Naive thymus-derived CD4-positive, alpha-beta T cell (primary cell): Measurements from ENCODE around the gene DLL1. TPM values are rescaled to one million over a fixed set of nuclear protein-coding genes. Genes with fewer than 3 reads are reported as not detected.
A peak's percentile ranks its signal among the peaks of the same experiment; 100 is the strongest.

ENCODE experiments used
- ATAC-seq: fragments of 150-1000 bp; cut with Tn5 transposase; 2 replicates; pipeline ENCODE4 v1.10.0; 2021; ENCODE audit warnings: mild to moderate bottlenecking, moderate library complexity
- CTCF ChIA-PET: fragments of 350-600 bp; sonication (Branson Sonifier 250); formaldehyde crosslinking; loops from one replicate; lab custom pipeline; 2021; ENCODE audit warnings: antibody characterized with exemption; lab: Charles Lee
- POLR2A ChIA-PET: fragments of 350-600 bp; sonication (Branson Sonifier 250); formaldehyde crosslinking; loops from one replicate; lab custom pipeline; 2021; ENCODE audit warnings: antibody characterized with exemption, inconsistent platforms; lab: Charles Lee
- DNase-seq, 9 donors: peaks; one replicate each; pipeline versions ENCODE4 v3.0.0 to v3.0.0-alpha.2; 2020 to 2022; ENCODE audit warnings: mixed read lengths in 1 of 9
- H3K27ac ChIP-seq: one replicate; pipeline ENCODE4 v1.7.0; 2013; ENCODE audit warnings: mild to moderate bottlenecking, low read depth, low read length, moderate library complexity
- H3K27me3 ChIP-seq, 2 donors: one replicate each; pipeline ENCODE4 v1.7.0; 2013; ENCODE audit warnings: low read length in 2 of 2, mild to moderate bottlenecking in 2 of 2, moderate library complexity in 2 of 2; ENCODE audit not compliant: control insufficient read depth in 2 of 2, insufficient read depth in 2 of 2
- H3K36me3 ChIP-seq, 3 experiments: 1 replicate in 2 of 3; 2 replicates in 1 of 3; pipeline ENCODE4 v1.7.0; 2013; ENCODE audit warnings: low read length in 3 of 3, mild to moderate bottlenecking in 3 of 3, moderate library complexity in 1 of 3; ENCODE audit not compliant: insufficient read depth in 3 of 3, control insufficient read depth in 2 of 3
- H3K4me1 ChIP-seq, 2 donors: one replicate each; pipeline ENCODE4 v1.7.0; 2013; ENCODE audit warnings: low read length in 2 of 2, mild to moderate bottlenecking in 2 of 2, moderate library complexity in 1 of 2; ENCODE audit not compliant: control insufficient read depth in 2 of 2, insufficient read depth in 2 of 2
- H3K4me3 ChIP-seq: 2 replicates; pipeline ENCODE4 v1.7.0; 2013; ENCODE audit warnings: mild to moderate bottlenecking, low read length
- H3K9me3 ChIP-seq, 3 experiments: 1 replicate in 2 of 3; 2 replicates in 1 of 3; pipeline ENCODE4 v1.7.0; 2013; ENCODE audit warnings: low read length in 3 of 3; ENCODE audit not compliant: control insufficient read depth in 2 of 3
- H3K27ac Mint-ChIP-seq, 9 donors: one replicate each; pipeline ENCODE4 v1.8.0; 2020 to 2022; ENCODE audit warnings: mixed read lengths in 9 of 9, mild to moderate bottlenecking in 8 of 9, moderate library complexity in 5 of 9, inconsistent platforms in 2 of 9
- H3K27me3 Mint-ChIP-seq, 5 donors: one replicate each; pipeline ENCODE4 v1.8.0; 2021 to 2022; ENCODE audit warnings: mixed read lengths in 5 of 5, mild to moderate bottlenecking in 1 of 5
- H3K36me3 Mint-ChIP-seq, 5 donors: one replicate each; pipeline ENCODE4 v1.8.0; 2020 to 2022; ENCODE audit warnings: mixed read lengths in 5 of 5, mild to moderate bottlenecking in 3 of 5, inconsistent platforms in 1 of 5
- H3K4me1 Mint-ChIP-seq, 7 donors: one replicate each; pipeline ENCODE4 v1.8.0; 2020 to 2022; ENCODE audit warnings: mixed read lengths in 7 of 7, mild to moderate bottlenecking in 3 of 7, inconsistent platforms in 1 of 7
- H3K4me3 Mint-ChIP-seq, 10 donors: one replicate each; pipeline ENCODE4 v1.8.0; 2020 to 2022; ENCODE audit warnings: mild to moderate bottlenecking in 10 of 10, mixed read lengths in 10 of 10, moderate library complexity in 6 of 10, inconsistent platforms in 2 of 10
- H3K9me3 Mint-ChIP-seq, 11 donors: one replicate each; pipeline ENCODE4 v1.8.0; 2020 to 2022; ENCODE audit warnings: mixed read lengths in 11 of 11, mild to moderate bottlenecking in 4 of 11, inconsistent platforms in 1 of 11, moderate library complexity in 1 of 11
- intact Hi-C, 2 donors: fragments of 100-400 bp; cut with micrococcal nuclease; formaldehyde crosslinking; loops; one replicate each; pipeline ENCODE4 v1.15.1; 2023
- polyA plus RNA-seq, 2 donors: library from polyadenylated mRNA; unstranded; fragments of 300-500 nt; fragmentation: Illumina TruSeq; gene quantifications; one replicate each; pipeline ENCODE4 v1.2.3, GENCODE V29; 2021
- total RNA-seq, 6 experiments: library from RNA in 5 of 6; stranded (reverse) in 5 of 6; gene quantifications; 1 replicate in 5 of 6; 2 replicates in 1 of 6; pipeline ENCODE4 v1.2.3 and lab custom pipeline; 2021 to 2026

The DLL1 gene
- total and polyA plus RNA-seq, 7 experiments from 2014 or later, result 0.19 to 12.9 (median 3.3) TPM

GRCh38 chr6:170314983-170315382 lies 24.1 kb upstream of the DLL1 start:
- no peaks in the 10 kb centered on the region for H3K27me3 Mint-ChIP-seq
- no peak overlapping the region for H3K4me3 Mint-ChIP-seq
- ATAC-seq (no peak), DNase-seq (no peak)
- H3K4me3 ChIP-seq, result no peak overlapping the region
- H3K36me3 ChIP-seq, result peaks cover 0 to 33% (median 4%) of the 10 kb centered on the region in 3 experiments
- no peaks in the 10 kb centered on the region for H3K27me3 ChIP-seq
- no peaks in the 10 kb centered on the region for H3K9me3 ChIP-seq
- no peaks in the 10 kb centered on the region for H3K9me3 Mint-ChIP-seq
- H3K4me1 ChIP-seq, result peaks cover 5 to 23% of the 10 kb centered on the region in 2 donors
- ChIA-PET CTCF (no interaction called here), POLR2A (no interaction called here)
- H3K27ac Mint-ChIP-seq, result no peak overlapping the region
- H3K36me3 Mint-ChIP-seq, result peaks cover 0 to 41% (median 21%) of the 10 kb centered on the region in 5 donors
- intact Hi-C loops, result loop anchor here in 1 of 2 donors (10.0 kb wide), 1 partner anchor 60 kb away; no protein-coding TSS in a partner anchor
- no peak overlapping the region for H3K27ac ChIP-seq
- H3K4me1 Mint-ChIP-seq, result peaks cover 28 to 85% (median 75%) of the 10 kb centered on the region in 7 donors

GRCh38 chr6:170313716-170314295 lies 22.9 kb upstream of the DLL1 start:
- Mint-ChIP-seq H3K9me3 (no peaks in the 10 kb centered on the region), H3K27ac (peak overlapping the region in 2 of 9 donors; percentile 9 to 52), H3K4me1 (peaks cover 31 to 82% (median 78%) of the 10 kb centered on the region in 7 donors), H3K36me3 (peaks cover 0 to 29% (median 13%) of the 10 kb centered on the region in 5 donors), H3K4me3 (peak overlapping the region in 1 of 10 donors; percentile 16), H3K27me3 (no peaks in the 10 kb centered on the region)
- DNase-seq (no peak), ATAC-seq (no peak)
- Histone ChIP-seq H3K4me1 (peaks cover 11 to 27% of the 10 kb centered on the region in 2 donors), H3K27ac (no peak overlapping the region), H3K36me3 (peaks cover 0 to 23% (median 4%) of the 10 kb centered on the region in 3 experiments), H3K4me3 (no peak overlapping the region), H3K9me3 (no peaks in the 10 kb centered on the region), H3K27me3 (no peaks in the 10 kb centered on the region)
- CTCF ChIA-PET, result no interaction called here
- POLR2A ChIA-PET, result no interaction called here
- intact Hi-C loops, result loop anchor here in 1 of 2 donors (10.0 kb wide), 1 partner anchor 61 kb away; no protein-coding TSS in a partner anchor

- Mint-ChIP-seq H3K27ac (peak overlapping the region in 2 of 9 donors; percentile 53 to 59), H3K9me3 (peaks cover 0 to 1% (median 0%) of the 10 kb centered on the region in 11 donors), H3K27me3 (no peaks in the 10 kb centered on the region), H3K36me3 (peaks cover 0 to 27% (median 11%) of the 10 kb centered on the region in 5 donors), H3K4me1 (peaks cover 38 to 89% (median 83%) of the 10 kb centered on the region in 7 donors), H3K4me3 (peak overlapping the region in 2 of 10 donors; percentile 27 to 37)
- H3K27me3 ChIP-seq, result no peaks in the 10 kb centered on the region
- H3K9me3 ChIP-seq, result no peaks in the 10 kb centered on the region
- ATAC-seq (no peak), DNase-seq (no peak)
- no peak overlapping the region for H3K27ac ChIP-seq
- peaks cover 20 to 36% of the 10 kb centered on the region in 2 donors for H3K4me1 ChIP-seq
- intact Hi-C loops, result loop anchor here in 1 of 2 donors (10.0 kb wide), 1 partner anchor 62 kb away; no protein-coding TSS in a partner anchor
- POLR2A ChIA-PET, result no interaction called here
- H3K36me3 ChIP-seq, result peaks cover 0 to 14% (median 4%) of the 10 kb centered on the region in 3 experiments
- CTCF ChIA-PET, result no interaction called here
- no peak overlapping the region for H3K4me3 ChIP-seq
Measured at GRCh38 chr6:170312876-170313275, 22.0 kb upstream of the DLL1 start.

- ChIA-PET POLR2A (no interaction called here), CTCF (no interaction called here)
- no peak overlapping the region for H3K4me3 ChIP-seq
- peak overlapping the region in 6 of 10 donors; percentile 5 to 55 (median 24) for H3K4me3 Mint-ChIP-seq
- peaks cover 28 to 45% of the 10 kb centered on the region in 2 donors for H3K4me1 ChIP-seq
- peaks cover 0 to 1% (median 0%) of the 10 kb centered on the region in 11 donors for H3K9me3 Mint-ChIP-seq
- no peaks in the 10 kb centered on the region for H3K9me3 ChIP-seq
- peaks cover 0 to 18% (median 9%) of the 10 kb centered on the region in 5 donors for H3K36me3 Mint-ChIP-seq
- ATAC-seq, result no peak
- H3K27ac ChIP-seq, result no peak overlapping the region
- H3K27me3 ChIP-seq, result no peaks in the 10 kb centered on the region
- H3K36me3 ChIP-seq, result peaks cover 0 to 5% (median 0%) of the 10 kb centered on the region in 3 experiments
- no peak for DNase-seq
- H3K27ac Mint-ChIP-seq, result no peak overlapping the region
- H3K27me3 Mint-ChIP-seq, result no peaks in the 10 kb centered on the region
- peaks cover 43 to 88% (median 82%) of the 10 kb centered on the region in 7 donors for H3K4me1 Mint-ChIP-seq
- intact Hi-C loops, result loop anchor here in 1 of 2 donors (10.0 kb wide), 1 partner anchor 63 kb away; no protein-coding TSS in a partner anchor
Measured at GRCh38 chr6:170311696-170312095, 20.8 kb upstream of the DLL1 start.

- Mint-ChIP-seq H3K27me3 (peaks cover 0 to 19% (median under 1%) of the 10 kb centered on the region in 5 donors), H3K36me3 (peaks cover 0 to 19% (median 9%) of the 10 kb centered on the region in 5 donors), H3K9me3 (peaks cover 0 to 1% (median 0%) of the 10 kb centered on the region in 11 donors), H3K4me3 (peak overlapping the region; percentile 63 to 98 (median 94)), H3K27ac (peak overlapping the region in 6 of 9 donors; percentile 37 to 96 (median 92)), H3K4me1 (peaks cover 44 to 68% (median 62%) of the 10 kb centered on the region in 7 donors)
- POLR2A ChIA-PET, result interaction anchor here (2.8 to 4.5 kb wide), 2 partner anchors 18 to 37 kb away, joined by 23 to 29 read pairs; partner anchors contain the start of gene DLL1
- Histone ChIP-seq H3K27ac (no peak overlapping the region), H3K27me3 (no peaks in the 10 kb centered on the region), H3K4me3 (no peak overlapping the region), H3K9me3 (no peaks in the 10 kb centered on the region), H3K36me3 (peaks cover 0 to 5% (median 0%) of the 10 kb centered on the region in 3 experiments), H3K4me1 (peaks cover 28 to 51% of the 10 kb centered on the region in 2 donors)
- ATAC-seq (no peak), DNase-seq (no peak)
- intact Hi-C loops, result no loop called here
- CTCF ChIA-PET, result no interaction called here
Measured at GRCh38 chr6:170308761-170309160, 17.9 kb upstream of the DLL1 start.

- peaks cover 37 to 53% (median 47%) of the 10 kb centered on the region in 7 donors for H3K4me1 Mint-ChIP-seq
- peaks cover 0 to 1% (median 0%) of the 10 kb centered on the region in 11 donors for H3K9me3 Mint-ChIP-seq
- Histone ChIP-seq H3K27ac (peak overlapping the region; percentile 87), H3K4me3 (peak overlapping the region; percentile 84), H3K27me3 (no peaks in the 10 kb centered on the region), H3K4me1 (peaks cover 28 to 46% of the 10 kb centered on the region in 2 donors), H3K36me3 (peaks cover 0 to 5% (median 0%) of the 10 kb centered on the region in 3 experiments), H3K9me3 (no peaks in the 10 kb centered on the region)
- ChIA-PET CTCF (interaction anchor here (3.7 kb wide), 1 partner anchor 15 kb away, joined by 15 read pairs; the partner anchor contains the start of gene DLL1), POLR2A (interaction anchor here (0.6 to 4.5 kb wide), 12 partner anchors 10 to 606 kb away, joined by 3 to 29 read pairs (median 4); partner anchors contain the start of genes DLL1, PDCD2, TBP and WDR27)
- intact Hi-C loops, result loop anchor here (2.0 kb wide), 4 partner anchors 40 to 1412 kb away; partner anchors contain the start of genes DYNLT2 (in 1 of the 2) and ERMARD (in 1 of the 2)
- peaks cover 0 to 31% (median 5%) of the 10 kb centered on the region in 5 donors for H3K27me3 Mint-ChIP-seq
- no peak for DNase-seq
- H3K27ac Mint-ChIP-seq, result peak overlapping the region; percentile 92 to 98 (median 95)
- ATAC-seq, result no peak
- H3K4me3 Mint-ChIP-seq, result peak overlapping the region; percentile 88 to 98 (median 96)
- H3K36me3 Mint-ChIP-seq, result peaks cover 0 to 15% (median 8%) of the 10 kb centered on the region in 5 donors
Measured at GRCh38 chr6:170307080-170307545, 16.2 kb upstream of the DLL1 start.
